ENCODE data around the gene MED12L. TPM values are rescaled to one million over a fixed set of nuclear protein-coding genes. Genes with fewer than 3 reads are reported as not detected.

The MED12L gene
- total and polyA plus RNA-seq, 10 of the 15 experiments (the other 5 are each of a cell fraction or from before 2014, with no cell fraction given): 0.01 to 0.06 (median 0.03) TPM; not detected in 2

DNA sequence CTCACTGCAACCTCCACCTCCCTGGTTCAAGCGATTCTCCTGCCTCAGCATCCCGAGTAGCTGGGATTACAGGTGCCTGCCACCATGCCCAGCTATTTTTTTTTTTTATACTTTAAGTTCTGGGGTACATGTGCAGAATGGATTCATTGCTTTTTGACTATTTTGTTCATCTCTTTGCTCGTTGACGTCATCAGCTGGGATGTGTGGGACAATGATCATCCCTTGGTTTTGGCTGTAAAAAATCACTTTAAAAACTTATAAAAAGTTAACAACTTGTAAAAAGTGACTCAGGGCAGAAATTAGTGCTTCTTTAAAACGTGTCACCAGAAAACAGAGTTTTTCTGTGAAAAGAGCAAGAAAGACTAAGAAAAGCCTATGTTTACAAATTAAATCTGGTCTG, 337.6 kb downstream of the MED12L start:
- ATAC-seq (no peak), FAIRE-seq (no peak), DNase-seq (ENCODE audit: low read depth, low spot score) (no peak)
- H3K9me3 ChIP-seq (replicated peaks; ENCODE audit: control insufficient read depth, insufficient read depth, low read length): no peaks in the 10 kb centered on the region
- no peak overlapping the region for H3K27ac ChIP-seq (ENCODE audit: control insufficient read depth, insufficient read depth)
- no peaks in the 10 kb centered on the region for H3K36me3 ChIP-seq (ENCODE audit: control insufficient read depth in 2 of 2, insufficient read depth in 2 of 2, low read length in 1 of 2)
- BruUV-seq (replicated peaks): no TSS peak
- ChIA-PET POLR2A (no interaction called here), SMC1A (ENCODE audit: uncharacterized antibody, unreplicated experiment) (no interaction called here), RAD21 (ENCODE audit: unreplicated experiment) (no interaction called here), CTCF (no interaction called here)
- H3K4me2 ChIP-seq (ENCODE audit: control insufficient read depth, insufficient read depth): no peak overlapping the region
- no peaks in the 10 kb centered on the region; the same call in 1 of the 2 replicates for H3K4me1 ChIP-seq (ENCODE audit: control insufficient read depth, insufficient read depth, low read length)
- H3K4me3 ChIP-seq: no peak overlapping the region
- TF ChIP-seq BHLHE40 (IDR thresholded peaks at IDR 0.05; ENCODE audit: borderline replicate concordance in 1 of 2, low read depth in 2 of 2, low read length in 1 of 2) (no peak), TARDBP (IDR thresholded peaks at IDR 0.05; ENCODE audit: borderline replicate concordance) (no peak), MEF2B (IDR thresholded peaks at IDR 0.05; ENCODE audit: partially characterized antibody, poor library complexity, severe bottlenecking) (no peak), EZH2 (IDR thresholded peaks at IDR 0.05; ENCODE audit: borderline replicate concordance, control insufficient read depth, low read depth, low read length) (no peak), ZNF24 (IDR thresholded peaks at IDR 0.05) (no peak), HCFC1 (IDR thresholded peaks at IDR 0.05; ENCODE audit: low read length) (no peak), ZBTB40 (IDR thresholded peaks at IDR 0.05; ENCODE audit: borderline replicate concordance) (no peak), NKRF (conservative IDR thresholded peaks at IDR 0.05) (no peak), STAT3 (IDR thresholded peaks at IDR 0.05; ENCODE audit: low read depth, low read length) (no peak), KAT2A (conservative IDR thresholded peaks at IDR 0.05; ENCODE audit: control insufficient read depth, low read depth, low read length) (no peak)
- TF ChIP-seq, protein P1, sequence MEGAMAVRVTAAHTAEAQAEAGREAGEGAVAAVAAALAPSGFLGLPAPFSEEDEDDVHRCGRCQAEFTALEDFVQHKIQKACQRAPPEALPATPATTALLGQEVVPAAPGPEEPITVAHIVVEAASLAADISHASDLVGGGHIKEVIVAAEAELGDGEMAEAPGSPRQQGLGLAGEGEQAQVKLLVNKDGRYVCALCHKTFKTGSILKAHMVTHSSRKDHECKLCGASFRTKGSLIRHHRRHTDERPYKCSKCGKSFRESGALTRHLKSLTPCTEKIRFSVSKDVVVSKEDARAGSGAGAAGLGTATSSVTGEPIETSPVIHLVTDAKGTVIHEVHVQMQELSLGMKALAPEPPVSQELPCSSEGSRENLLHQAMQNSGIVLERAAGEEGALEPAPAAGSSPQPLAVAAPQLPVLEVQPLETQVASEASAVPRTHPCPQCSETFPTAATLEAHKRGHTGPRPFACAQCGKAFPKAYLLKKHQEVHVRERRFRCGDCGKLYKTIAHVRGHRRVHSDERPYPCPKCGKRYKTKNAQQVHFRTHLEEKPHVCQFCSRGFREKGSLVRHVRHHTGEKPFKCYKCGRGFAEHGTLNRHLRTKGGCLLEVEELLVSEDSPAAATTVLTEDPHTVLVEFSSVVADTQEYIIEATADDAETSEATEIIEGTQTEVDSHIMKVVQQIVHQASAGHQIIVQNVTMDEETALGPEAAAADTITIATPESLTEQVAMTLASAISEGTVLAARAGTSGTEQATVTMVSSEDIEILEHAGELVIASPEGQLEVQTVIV (IDR thresholded peaks at IDR 0.05; ENCODE audit: borderline replicate concordance, partially characterized antibody): no peak
- TF ChIP-seq, protein P2, sequence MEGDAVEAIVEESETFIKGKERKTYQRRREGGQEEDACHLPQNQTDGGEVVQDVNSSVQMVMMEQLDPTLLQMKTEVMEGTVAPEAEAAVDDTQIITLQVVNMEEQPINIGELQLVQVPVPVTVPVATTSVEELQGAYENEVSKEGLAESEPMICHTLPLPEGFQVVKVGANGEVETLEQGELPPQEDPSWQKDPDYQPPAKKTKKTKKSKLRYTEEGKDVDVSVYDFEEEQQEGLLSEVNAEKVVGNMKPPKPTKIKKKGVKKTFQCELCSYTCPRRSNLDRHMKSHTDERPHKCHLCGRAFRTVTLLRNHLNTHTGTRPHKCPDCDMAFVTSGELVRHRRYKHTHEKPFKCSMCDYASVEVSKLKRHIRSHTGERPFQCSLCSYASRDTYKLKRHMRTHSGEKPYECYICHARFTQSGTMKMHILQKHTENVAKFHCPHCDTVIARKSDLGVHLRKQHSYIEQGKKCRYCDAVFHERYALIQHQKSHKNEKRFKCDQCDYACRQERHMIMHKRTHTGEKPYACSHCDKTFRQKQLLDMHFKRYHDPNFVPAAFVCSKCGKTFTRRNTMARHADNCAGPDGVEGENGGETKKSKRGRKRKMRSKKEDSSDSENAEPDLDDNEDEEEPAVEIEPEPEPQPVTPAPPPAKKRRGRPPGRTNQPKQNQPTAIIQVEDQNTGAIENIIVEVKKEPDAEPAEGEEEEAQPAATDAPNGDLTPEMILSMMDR (IDR thresholded peaks at IDR 0.05 in 2 of 3, conservative IDR thresholded peaks at IDR 0.05 in 1 of 3; ENCODE audit: control insufficient read depth in 2 of 3, extremely low read depth in 1 of 3, insufficient read depth in 1 of 3, low read depth in 3 of 3, low read length in 3 of 3): no peak
- WGBS (ENCODE audit: insufficient coverage, insufficient replicate concordance, low lambda C conversion rate, missing lambda C conversion rate): 33% methylated on average over 5 of the region's 5 CpGs
- H2AFZ ChIP-seq (ENCODE audit: control insufficient read depth, low read depth, low read length): no peak overlapping the region
- no peaks in the 10 kb centered on the region for H4K20me1 ChIP-seq (ENCODE audit: control insufficient read depth, insufficient read depth)
- no peaks in the 10 kb centered on the region for H3K27me3 ChIP-seq (replicated peaks in 1 of 2; ENCODE audit: control insufficient read depth in 2 of 2, insufficient read depth in 2 of 2, low read length in 1 of 2)
- intact Hi-C loops (cut with micrococcal nuclease; ENCODE audit: unreplicated experiment): no loop called here
- H3K9ac ChIP-seq (ENCODE audit: control insufficient read depth, insufficient read depth, low read length): no peak overlapping the region
- in situ Hi-C loops (cut with MboI): no loop called here
- H3K79me2 ChIP-seq (ENCODE audit: control insufficient read depth, insufficient read depth, low read length): no peaks in the 10 kb centered on the region

Data from GM12878 (cell line).